Esophagus (tissue), 2 donors: ENCODE measurements around the gene OSGEPL1. TPM values are rescaled to one million over a fixed set of nuclear protein-coding genes. Genes with fewer than 3 reads are reported as not detected.
"Not testable (repeated sequence)": the region's sequence is repeated elsewhere in the genome, so short reads cannot be mapped to it uniquely, and the experiment has no call there.

Experiments
- H3K27ac ChIP-seq, 2 donors: one replicate each; pipeline ENCODE4 v1.5.1; 2013; ENCODE audit warnings: low read depth in 2 of 2, mild to moderate bottlenecking in 2 of 2, inconsistent platforms in 1 of 2, low read length in 1 of 2, moderate library complexity in 1 of 2
- H3K27me3 ChIP-seq, 2 donors: one replicate each; pipeline ENCODE4 v1.6.1; 2013; ENCODE audit warnings: low read length in 2 of 2, control low read depth in 1 of 2, mild to moderate bottlenecking in 1 of 2; ENCODE audit not compliant: insufficient read depth in 2 of 2, control insufficient read depth in 1 of 2
- H3K36me3 ChIP-seq, 2 donors: one replicate each; pipeline ENCODE4 v1.6.1; 2013; ENCODE audit warnings: low read length in 1 of 2; ENCODE audit not compliant: control insufficient read depth in 2 of 2, insufficient read depth in 2 of 2
- H3K4me1 ChIP-seq, 2 donors: one replicate each; pipeline ENCODE4 v1.6.1; 2013; ENCODE audit warnings: low read length in 1 of 2; ENCODE audit not compliant: control insufficient read depth in 2 of 2, insufficient read depth in 2 of 2
- H3K4me3 ChIP-seq, 2 donors: one replicate each; pipeline ENCODE4 v1.5.1; 2013; ENCODE audit warnings: low read length in 2 of 2, mild to moderate bottlenecking in 2 of 2, low read depth in 1 of 2, moderate library complexity in 1 of 2
- H3K9me3 ChIP-seq, 2 donors: one replicate each; pipeline ENCODE4 v1.6.1; 2013; ENCODE audit warnings: mild to moderate bottlenecking in 2 of 2, low read depth in 1 of 2, low read length in 1 of 2, moderate library complexity in 1 of 2; ENCODE audit not compliant: control insufficient read depth in 2 of 2, insufficient read depth in 1 of 2
- WGBS, 2 donors: extraction: QIAGEN DNeasy Blood & Tissue Kit; methylation state at CpG; one replicate each; pipeline ENCODE4 v1.1.7; 2013; 5-methylcytosine and 5-hydroxymethylcytosine counted together
- polyA plus RNA-seq, 2 donors: library from polyadenylated mRNA; stranded (reverse); fragments of 200-250 nt; gene quantifications; one replicate each; pipeline ENCODE4 v1.2.3, GENCODE V29; 2013
- donor health status: healthy with polysubstance abuse.
- donor health status: Bipolar disorder and iron deficiency.

The OSGEPL1 gene
- polyA plus RNA-seq, 2 donors: 2.7 to 2.8 TPM

- H3K36me3 ChIP-seq: no peaks in the 10 kb centered on the region
- no peaks in the 10 kb centered on the region for H3K27me3 ChIP-seq
- H3K27ac ChIP-seq: peak within 1 kb of the TSS; percentile 95 to 98
- H3K9me3 ChIP-seq: no peaks in the 10 kb centered on the region
- no peaks in the 10 kb centered on the region for H3K4me1 ChIP-seq
- H3K4me3 ChIP-seq: peak within 1 kb of the TSS; percentile 88 to 97
- 0 to 1% methylated on average over 85 to 96 of the region's 96 CpGs for WGBS, 2 donors
Measured at GRCh38 chr2:189783927-189784867, 21.6 kb upstream of the OSGEPL1 start, which contains the start of the genes ORMDL1 and PMS1. Gene ORMDL1 (minus strand): TSS chr2:189784339. CDS start chr2:189782595, 1,744 bp downstream. Gene PMS1 (plus strand): TSS chr2:189784450. CDS start chr2:189791810, 7,360 bp downstream.

- Histone ChIP-seq H3K27me3 (no peaks in the 10 kb centered on the region), H3K4me1 (no peaks in the 10 kb centered on the region), H3K36me3 (peaks cover 2 to 5% of the 10 kb centered on the region in 2 donors), H3K27ac (peak overlapping the region; percentile 95 to 98), H3K9me3 (no peaks in the 10 kb centered on the region), H3K4me3 (peak overlapping the region; percentile 88 to 97)
- 0% methylated on average over 17 of the region's 17 CpGs for WGBS, 2 donors
Measured at GRCh38 chr2:189783451-189783926, 20.9 kb upstream of the OSGEPL1 start.

GRCh38 chr2:189782221-189782671 lies 19.7 kb upstream of the OSGEPL1 start:
- WGBS, 2 donors: 51 to 55% methylated on average over 4 of the region's 4 CpGs
- Histone ChIP-seq H3K4me3 (no peak overlapping the region), H3K27ac (peak overlapping the region in 1 of 2 donors; percentile 3), H3K27me3 (no peaks in the 10 kb centered on the region), H3K36me3 (peaks cover 2 to 7% of the 10 kb centered on the region in 2 donors), H3K9me3 (no peaks in the 10 kb centered on the region), H3K4me1 (no peaks in the 10 kb centered on the region)

- Histone ChIP-seq H3K27me3 (no peaks in the 10 kb centered on the region), H3K36me3 (peaks cover 0 to 4% of the 10 kb centered on the region in 2 donors), H3K4me3 (no peak overlapping the region), H3K4me1 (no peaks in the 10 kb centered on the region), H3K9me3 (no peaks in the 10 kb centered on the region), H3K27ac (no peak overlapping the region)
- WGBS, 2 donors: 42 to 59% methylated on average over 1 of the region's 1 CpG
Measured at GRCh38 chr2:189772212-189772611, 9.6 kb upstream of the OSGEPL1 start.

- 72 to 75% methylated on average over 6 of the region's 6 CpGs for WGBS, 2 donors
- H3K27me3 ChIP-seq: no peaks in the 10 kb centered on the region
- H3K9me3 ChIP-seq: no peaks in the 10 kb centered on the region
- H3K4me1 ChIP-seq: no peaks in the 10 kb centered on the region
- peaks cover 0 to 4% of the 10 kb centered on the region in 2 donors for H3K36me3 ChIP-seq
- H3K4me3 ChIP-seq: no peak overlapping the region
- no peak overlapping the region for H3K27ac ChIP-seq
Measured at GRCh38 chr2:189770590-189771322, 8.2 kb upstream of the OSGEPL1 start.

- WGBS, 2 donors: 80 to 82% methylated on average over 4 of the region's 4 CpGs
- H3K4me3 ChIP-seq: no peak overlapping the region
- no peaks in the 10 kb centered on the region for H3K27me3 ChIP-seq
- H3K9me3 ChIP-seq: no peaks in the 10 kb centered on the region
- H3K36me3 ChIP-seq: no peaks in the 10 kb centered on the region
- no peaks in the 10 kb centered on the region for H3K4me1 ChIP-seq
- H3K27ac ChIP-seq: no peak overlapping the region
Measured at GRCh38 chr2:189763908-189764661, 1.5 kb upstream of the OSGEPL1 start.

- Histone ChIP-seq H3K27me3 (no peaks in the 10 kb centered on the region), H3K9me3 (no peaks in the 10 kb centered on the region), H3K4me1 (no peaks in the 10 kb centered on the region), H3K27ac (peak overlapping the region; percentile 91 to 94), H3K4me3 (peak overlapping the region; percentile 78 to 88), H3K36me3 (no peaks in the 10 kb centered on the region)
- 1% methylated on average over 7 of the region's 7 CpGs for WGBS, 2 donors
Measured at GRCh38 chr2:189762229-189762550, 402 bp downstream of the OSGEPL1 start.

GRCh38 chr2:189760154-189760553 lies 2.4 kb downstream of the OSGEPL1 start:
- not testable (repeated sequence) for H3K4me1 ChIP-seq, H3K4me3 ChIP-seq, H3K27ac ChIP-seq, H3K36me3 ChIP-seq, H3K9me3 ChIP-seq, H3K27me3 ChIP-seq
- 97 to 98% methylated on average over 17 of the region's 19 CpGs for WGBS, 2 donors
